Suprapubic skin (tissue), 4 donors: ENCODE measurements around the gene FAM90A26. TPM values are rescaled to one million over a fixed set of nuclear protein-coding genes. Genes with fewer than 3 reads are reported as not detected.
"Not testable (repeated sequence)": the region's sequence is repeated elsewhere in the genome, so short reads cannot be mapped to it uniquely, and the experiment has no call there.

ENCODE experiments used
- DNase-seq, 2 donors: peaks; one replicate each; pipeline ENCODE4 v3.0.0-alpha.2; 2019; ENCODE audit warnings: low spot score in 2 of 2
- H3K27ac ChIP-seq: fragments of 200-600 bp; sonication (generic); one replicate; pipeline ENCODE4 v1.5.1; 2019
- H3K27me3 ChIP-seq: fragments of 200-600 bp; sonication (generic); one replicate; pipeline ENCODE4 v1.5.1; 2019
- H3K36me3 ChIP-seq: fragments of 200-600 bp; sonication (generic); one replicate; pipeline ENCODE4 v1.5.1; 2019
- H3K4me1 ChIP-seq: fragments of 200-600 bp; sonication (generic); one replicate; pipeline ENCODE4 v1.5.1; 2019
- H3K4me3 ChIP-seq: fragments of 200-600 bp; sonication (generic); one replicate; pipeline ENCODE4 v1.5.1; 2019; ENCODE audit warnings: mild to moderate bottlenecking
- H3K9me3 ChIP-seq: fragments of 200-600 bp; sonication (generic); one replicate; pipeline ENCODE4 v1.5.1; 2019
- WGBS: methylation state at CpG from one replicate; pipeline ENCODE4 v1.1.5; 2018; 5-methylcytosine and 5-hydroxymethylcytosine counted together
- total RNA-seq, 4 donors: library from RNA; depleted of rRNA; stranded (reverse); fragments of >200 nt; gene quantifications; one replicate each; pipeline ENCODE4 v1.1.0, GENCODE V29; 2016

FAM90A26 gene
- total RNA-seq, 4 donors from 2014 or later = not detected

DNA sequence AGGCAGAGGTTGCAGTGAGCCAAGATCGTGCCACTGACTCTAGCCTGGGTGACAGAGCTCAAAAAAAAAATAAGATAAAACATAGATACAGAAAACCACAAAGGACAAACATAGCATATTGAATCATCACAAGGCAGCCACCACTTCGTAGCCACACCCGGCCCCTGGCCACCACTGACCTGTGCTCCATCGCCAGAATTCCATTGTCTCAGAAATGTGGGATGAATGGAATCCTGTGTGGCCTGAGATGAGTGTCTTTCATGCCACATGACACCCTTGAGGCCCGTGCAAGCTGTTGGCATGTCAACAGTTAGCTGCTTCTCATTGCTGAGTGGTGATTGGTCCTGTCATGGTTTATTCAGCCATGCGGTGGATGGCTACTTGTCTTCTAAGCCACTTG, 10.2 kb upstream of the FAM90A26 start:
- WGBS = no CpG with 5 or more reads among the region's 6 CpGs
- not testable (repeated sequence) for H3K4me3 ChIP-seq, H3K9me3 ChIP-seq, H3K36me3 ChIP-seq, H3K27me3 ChIP-seq, DNase-seq, H3K4me1 ChIP-seq, H3K27ac ChIP-seq

GRCh38 chr4:9165990-9166389, 4.2 kb upstream of the FAM90A26 start:
- not testable (repeated sequence) for DNase-seq, H3K4me3 ChIP-seq, H3K36me3 ChIP-seq, H3K27me3 ChIP-seq, H3K27ac ChIP-seq, H3K4me1 ChIP-seq, H3K9me3 ChIP-seq
- WGBS = no CpG with 5 or more reads among the region's 8 CpGs

DNA sequence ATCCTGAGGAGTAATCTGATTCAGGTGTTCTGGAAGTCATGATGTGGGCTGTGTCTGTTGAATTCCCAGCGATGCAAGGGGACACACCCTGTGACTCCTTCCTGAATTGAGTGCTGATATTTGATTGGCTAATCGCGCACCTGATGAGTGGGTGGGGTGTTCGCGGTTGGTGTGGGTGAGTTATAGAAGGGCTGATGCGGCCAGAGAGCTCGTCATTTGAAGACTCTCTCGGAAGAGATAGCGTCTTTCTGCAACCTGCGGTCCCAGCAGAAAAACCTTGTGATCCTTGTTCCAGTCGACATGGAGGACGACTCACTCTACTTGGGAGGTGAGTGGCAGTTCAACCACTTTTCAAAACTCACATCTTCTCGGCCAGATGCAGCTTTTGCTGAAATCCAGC, 40.1 kb downstream of the FAM90A26 start, which contains the start of gene USP17L10:
USP17L10 (plus strand) TSS at position 301 of the 400 bp plus-strand sequence; CDS start at position 301, 0 bp downstream.
- not testable (repeated sequence) for H3K27me3 ChIP-seq, DNase-seq, H3K36me3 ChIP-seq, H3K4me3 ChIP-seq, H3K27ac ChIP-seq, H3K9me3 ChIP-seq, H3K4me1 ChIP-seq
- WGBS = no CpG with 5 or more reads among the region's 13 CpGs

- H3K4me1 ChIP-seq, H3K27me3 ChIP-seq, H3K27ac ChIP-seq, H3K4me3 ChIP-seq, H3K36me3 ChIP-seq, H3K9me3 ChIP-seq: not testable (repeated sequence)
- DNase-seq = peak in 1 of 2 donors; percentile 60
- 77% methylated on average over 10 of the region's 14 CpGs for WGBS
Measured at GRCh38 chr4:9214701-9215100, 44.5 kb downstream of the FAM90A26 start.

DNA sequence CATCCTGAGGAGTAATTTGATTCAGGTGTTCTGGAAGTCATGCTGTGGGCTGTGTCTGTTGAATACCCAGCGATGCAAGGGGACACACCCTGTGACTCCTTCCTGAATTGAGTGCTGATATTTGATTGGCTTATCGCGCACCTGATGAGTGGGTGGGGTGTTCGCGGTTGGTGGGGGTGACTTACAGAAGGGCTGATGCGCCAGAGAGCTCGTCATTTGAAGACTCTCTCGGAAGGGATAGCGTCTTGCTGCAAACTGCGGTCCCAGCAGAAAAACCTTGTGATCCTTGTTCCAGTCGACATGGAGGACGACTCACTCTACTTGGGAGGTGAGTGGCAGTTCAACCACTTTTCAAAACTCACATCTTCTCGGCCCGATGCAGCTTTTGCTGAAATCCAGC, 44.9 kb downstream of the FAM90A26 start, which contains the start of gene USP17L11:
USP17L11 (plus strand) TSS at position 301 of the 400 bp plus-strand sequence; CDS start at position 301, 0 bp downstream.
- not testable (repeated sequence) for H3K27me3 ChIP-seq, H3K27ac ChIP-seq, H3K4me1 ChIP-seq, H3K4me3 ChIP-seq, DNase-seq, H3K36me3 ChIP-seq, H3K9me3 ChIP-seq
- WGBS = no CpG with 5 or more reads among the region's 14 CpGs

DNA sequence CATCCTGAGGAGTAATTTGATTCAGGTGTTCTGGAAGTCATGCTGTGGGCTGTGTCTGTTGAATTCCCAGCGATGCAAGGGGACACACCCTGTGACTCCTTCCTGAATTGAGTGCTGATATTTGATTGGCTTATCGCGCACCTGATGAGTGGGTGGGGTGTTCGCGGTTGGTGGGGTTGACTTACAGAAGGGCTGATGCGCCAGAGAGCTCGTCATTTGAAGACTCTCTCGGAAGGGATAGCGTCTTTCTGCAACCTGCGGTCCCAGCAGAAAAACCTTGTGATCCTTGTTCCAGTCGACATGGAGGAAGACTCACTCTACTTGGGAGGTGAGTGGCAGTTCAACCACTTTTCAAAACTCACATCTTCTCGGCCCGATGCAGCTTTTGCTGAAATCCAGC, 49.6 kb downstream of the FAM90A26 start, which contains the start of gene USP17L12:
USP17L12 (plus strand) TSS at position 301 of the 400 bp plus-strand sequence; CDS start at position 301, 0 bp downstream.
- H3K27ac ChIP-seq, H3K27me3 ChIP-seq, H3K9me3 ChIP-seq, DNase-seq, H3K4me3 ChIP-seq, H3K36me3 ChIP-seq, H3K4me1 ChIP-seq: not testable (repeated sequence)
- no CpG with 5 or more reads among the region's 13 CpGs for WGBS

GRCh38 chr4:9224596-9224995, 54.4 kb downstream of the FAM90A26 start, which contains the start of gene USP17L13:
TSS of gene USP17L13 (plus strand) at chr4:9224896. CDS start at chr4:9224896, 0 bp downstream.
- H3K36me3 ChIP-seq, DNase-seq, H3K27ac ChIP-seq, H3K27me3 ChIP-seq, H3K9me3 ChIP-seq, H3K4me3 ChIP-seq, H3K4me1 ChIP-seq: not testable (repeated sequence)
- WGBS = no CpG with 5 or more reads among the region's 14 CpGs

Other genes starting within 250 kb of the FAM90A26 start
- not detected for gene USP17L10, start 40.2 kb downstream of the FAM90A26 start, total RNA-seq
- not detected for gene USP17L11, start 45.0 kb downstream of the FAM90A26 start, total RNA-seq
- gene USP17L12, start 49.7 kb downstream of the FAM90A26 start, total RNA-seq = not detected
- not detected for gene USP17L13, start 54.5 kb downstream of the FAM90A26 start, total RNA-seq
- not detected for gene USP17L15, start 64.0 kb downstream of the FAM90A26 start, total RNA-seq
- not detected for gene USP17L17, start 73.5 kb downstream of the FAM90A26 start, total RNA-seq
- not detected for gene USP17L18, start 78.2 kb downstream of the FAM90A26 start, total RNA-seq
- gene USP17L19, start 83.0 kb downstream of the FAM90A26 start, total RNA-seq = not detected
- not detected for gene USP17L20, start 87.7 kb downstream of the FAM90A26 start, total RNA-seq
- not detected for gene USP17L21, start 92.5 kb downstream of the FAM90A26 start, total RNA-seq
- gene USP17L22, start 97.2 kb downstream of the FAM90A26 start, total RNA-seq = not detected
- not detected for gene USP17L24, start 154.8 kb downstream of the FAM90A26 start, total RNA-seq
- not detected for gene USP17L25, start 159.5 kb downstream of the FAM90A26 start, total RNA-seq
- not detected for gene USP17L26, start 164.2 kb downstream of the FAM90A26 start, total RNA-seq
- gene USP17L5, start 169.0 kb downstream of the FAM90A26 start, total RNA-seq = not detected
- not detected for gene USP17L27, start 173.7 kb downstream of the FAM90A26 start, total RNA-seq
- not detected for gene USP17L28, start 178.5 kb downstream of the FAM90A26 start, total RNA-seq
- gene USP17L29, start 183.2 kb downstream of the FAM90A26 start, total RNA-seq = not detected
- gene USP17L30, start 192.7 kb downstream of the FAM90A26 start, total RNA-seq = not detected